HG03045 (cell line): ENCODE data around the gene WDR7.

Experiments used
- ATAC-seq: cut with Tn5 transposase; IDR thresholded peaks from one replicate; pipeline ENCODE4 v1.9.1; 2021; ENCODE audit warnings: mild to moderate bottlenecking, moderate library complexity; ENCODE audit not compliant: unreplicated experiment

WDR7 gene

GRCh38 chr18:57073501-57074187, 422.5 kb downstream of the WDR7 start:
- ATAC-seq, result no peak

GRCh38 chr18:57075716-57076400, 424.7 kb downstream of the WDR7 start:
- no peak for ATAC-seq

- ATAC-seq, result no peak
Observed at GRCh38 chr18:57077005-57077765, 426.0 kb downstream of the WDR7 start.

DNA sequence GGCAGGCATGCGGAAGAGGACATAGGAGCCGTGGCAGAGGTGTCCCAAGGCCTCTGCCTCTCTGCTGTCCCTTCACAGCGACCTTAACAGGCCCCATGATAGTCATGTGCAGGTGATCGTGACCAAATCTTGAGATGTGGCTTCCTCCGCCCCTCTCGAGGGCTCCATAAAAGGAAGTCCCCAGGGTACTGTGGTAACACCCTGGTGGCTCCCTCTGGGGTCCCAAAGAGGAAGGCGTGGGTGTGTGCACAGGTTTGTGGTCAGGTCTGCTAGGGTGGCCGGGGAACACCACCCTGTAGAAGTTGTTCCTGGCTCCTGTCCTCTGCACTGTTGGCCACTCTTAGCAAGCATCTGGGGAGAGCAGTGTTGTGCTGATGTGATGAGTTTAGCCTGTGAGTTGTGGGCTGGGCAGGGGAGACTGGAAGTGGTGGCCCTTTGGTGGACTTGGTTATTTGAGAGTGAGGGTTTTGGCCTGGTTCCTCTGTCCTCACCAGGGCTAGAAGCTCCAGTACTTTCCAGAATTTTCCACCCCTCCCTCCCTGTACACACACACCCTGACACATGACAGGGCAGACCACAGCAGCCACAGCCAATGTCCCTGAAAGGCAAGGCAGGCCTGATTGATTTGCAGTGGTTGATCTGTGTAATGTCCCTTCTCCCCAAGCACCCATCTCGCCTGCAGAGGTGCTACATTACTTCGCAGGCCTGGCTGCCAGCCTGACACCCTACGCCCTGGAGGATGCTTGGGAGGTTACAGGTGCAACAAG, 426.8 kb downstream of the WDR7 start:
- peak; percentile 92 for ATAC-seq

DNA sequence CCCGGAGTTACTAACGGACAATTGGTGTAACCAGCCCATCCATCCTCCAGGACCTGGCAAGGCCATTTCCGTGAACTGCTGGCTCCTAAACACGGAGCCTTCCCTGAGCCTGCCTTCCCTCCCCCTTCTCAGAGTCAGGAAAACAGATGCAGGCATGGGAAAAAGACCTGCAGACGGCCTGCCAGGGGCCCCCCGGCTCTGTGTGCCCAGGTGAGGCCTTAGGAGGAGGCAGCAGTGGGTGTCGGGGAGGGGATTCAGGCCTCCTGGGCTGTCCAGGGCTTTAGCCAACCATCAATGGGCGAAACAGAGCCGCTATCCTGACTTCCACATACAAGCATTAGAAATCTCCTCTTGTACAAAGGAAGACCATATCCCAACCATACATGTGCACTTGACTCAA, 427.5 kb downstream of the WDR7 start:
- ATAC-seq, result no peak

DNA sequence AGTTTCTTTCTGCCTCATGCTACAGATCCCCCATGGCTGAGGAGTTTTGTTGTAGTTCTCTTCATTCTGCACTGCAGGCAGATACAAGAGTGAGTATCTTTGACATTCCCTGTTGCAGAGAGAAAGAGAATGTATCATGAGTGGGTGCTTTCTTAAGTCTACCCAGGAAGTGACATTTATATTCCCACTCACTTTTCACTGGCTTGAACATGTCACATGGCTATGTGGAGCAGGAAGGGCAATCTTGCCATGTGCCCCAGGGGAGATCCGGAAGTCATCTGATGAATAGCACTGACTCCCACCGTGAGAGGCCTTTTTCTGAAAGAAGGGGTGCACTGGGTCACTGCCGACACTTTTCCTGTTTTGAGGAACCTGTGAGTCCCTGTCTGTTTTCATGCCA, 429.3 kb downstream of the WDR7 start:
- no peak for ATAC-seq

DNA sequence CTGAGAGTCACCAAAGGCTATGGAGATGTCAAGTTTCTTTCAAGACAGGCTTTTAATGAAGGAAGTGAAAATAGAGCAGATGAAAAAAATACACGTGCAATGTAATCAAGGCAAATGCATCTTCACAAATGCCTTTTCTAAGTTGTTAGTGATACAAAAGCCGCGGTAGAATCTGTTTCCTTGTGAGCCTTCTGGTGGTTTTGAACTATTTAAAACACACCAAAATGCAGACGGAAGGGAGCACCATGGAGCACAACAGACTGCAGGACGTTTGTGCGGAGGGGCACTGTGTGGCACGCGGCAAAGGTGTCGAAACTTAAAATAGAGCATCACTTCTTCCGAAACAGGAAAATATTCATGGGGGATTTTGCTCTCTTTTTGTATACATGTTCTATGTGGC, 430.7 kb downstream of the WDR7 start:
- no peak for ATAC-seq

DNA sequence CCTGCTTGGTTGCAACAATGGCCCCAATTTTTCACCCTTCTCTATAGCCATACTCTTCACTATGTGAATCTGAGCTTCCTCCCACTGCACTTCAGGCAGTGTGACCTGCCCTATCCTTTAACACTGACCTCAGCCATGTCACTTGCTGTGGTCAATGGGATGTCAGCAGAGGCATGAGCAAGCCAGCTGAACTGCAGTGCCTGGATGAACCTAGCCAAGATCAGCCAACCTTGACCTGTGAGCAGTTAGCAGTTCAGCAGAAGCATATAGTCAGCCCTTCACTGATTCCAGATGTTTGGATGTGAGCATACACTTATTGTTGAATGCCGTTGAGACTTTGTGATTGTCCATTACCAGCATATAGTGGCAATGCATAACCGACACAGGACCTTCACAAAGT, 432.3 kb downstream of the WDR7 start:
- ATAC-seq, result no peak

DNA sequence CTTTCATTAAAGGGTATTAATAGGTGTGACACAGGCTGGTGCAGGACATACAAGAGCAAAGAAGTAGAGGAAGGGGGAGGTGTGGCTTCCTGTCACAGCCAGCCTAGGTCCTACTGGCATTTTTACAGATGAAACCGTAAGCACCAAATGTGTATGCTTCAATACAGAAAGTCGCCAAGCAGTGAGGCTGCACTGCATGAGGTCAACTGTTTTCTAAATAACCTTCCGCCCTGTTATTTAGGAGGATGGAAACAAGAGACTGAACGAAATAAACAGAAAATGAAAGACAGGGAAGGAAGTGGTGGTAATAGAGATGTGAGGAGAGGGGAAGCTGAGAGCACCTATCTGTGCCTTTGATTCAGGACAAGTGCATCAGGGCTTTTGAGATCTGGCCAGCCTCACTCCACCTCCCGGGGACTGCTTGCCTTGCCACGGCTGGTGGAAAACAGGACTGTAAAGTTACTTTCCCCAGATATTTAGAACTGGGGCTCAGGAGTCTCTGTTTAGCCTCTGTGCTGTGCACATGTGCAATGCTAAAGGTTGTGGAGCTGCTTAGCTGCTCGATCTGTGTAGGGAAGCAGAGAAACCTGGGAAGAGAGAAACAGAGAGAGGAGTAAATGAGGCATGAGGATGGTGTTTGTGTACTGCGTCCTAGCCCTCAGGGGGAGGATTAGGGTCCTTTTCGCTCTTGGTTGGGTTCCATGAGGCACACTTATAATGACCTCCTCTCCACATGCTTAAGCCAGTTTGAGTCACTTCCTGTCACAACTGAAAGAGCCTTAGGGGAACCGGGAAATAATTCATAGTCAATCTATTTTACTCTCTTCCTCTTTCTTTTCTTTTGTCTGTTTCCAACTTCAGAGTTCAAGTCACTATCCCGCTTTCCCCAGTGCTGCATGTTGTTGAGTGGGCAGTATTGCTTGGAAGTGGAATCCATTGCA, 433.4 kb downstream of the WDR7 start:
- ATAC-seq, result peak; percentile 64

DNA sequence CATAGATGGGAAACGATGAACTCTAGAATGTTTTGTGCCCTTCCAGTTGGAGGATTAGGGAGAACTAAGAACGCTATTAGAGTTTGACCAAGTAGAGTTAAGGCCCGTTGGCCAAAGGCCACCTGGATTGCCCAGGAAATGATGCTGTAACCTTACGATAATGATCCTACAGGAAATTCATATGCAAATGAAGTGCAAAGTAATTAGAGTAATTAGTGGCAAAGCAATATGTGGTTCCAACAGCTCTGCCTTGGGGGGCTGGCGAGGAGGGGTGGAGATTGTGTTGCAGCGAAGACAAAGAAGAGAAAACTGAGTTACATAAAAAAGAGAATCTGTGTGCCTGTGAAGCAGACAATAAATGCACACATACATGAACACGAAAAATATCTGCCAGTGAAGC, 434.2 kb downstream of the WDR7 start:
- no peak for ATAC-seq

GRCh38 chr18:57086163-57086562, 435.0 kb downstream of the WDR7 start:
- no peak for ATAC-seq
